GM21723 (cell line): ENCODE results near the gene TLX3.
"Not testable (repeated sequence)": the region's sequence is repeated elsewhere in the genome, so short reads cannot be mapped to it uniquely, and the experiment has no call there.

Source experiments
- ATAC-seq: cut with Tn5 transposase; IDR thresholded peaks from one replicate; pipeline ENCODE4 v1.9.1; 2021; ENCODE audit warnings: mild to moderate bottlenecking, moderate library complexity; ENCODE audit not compliant: unreplicated experiment

TLX3 gene

DNA sequence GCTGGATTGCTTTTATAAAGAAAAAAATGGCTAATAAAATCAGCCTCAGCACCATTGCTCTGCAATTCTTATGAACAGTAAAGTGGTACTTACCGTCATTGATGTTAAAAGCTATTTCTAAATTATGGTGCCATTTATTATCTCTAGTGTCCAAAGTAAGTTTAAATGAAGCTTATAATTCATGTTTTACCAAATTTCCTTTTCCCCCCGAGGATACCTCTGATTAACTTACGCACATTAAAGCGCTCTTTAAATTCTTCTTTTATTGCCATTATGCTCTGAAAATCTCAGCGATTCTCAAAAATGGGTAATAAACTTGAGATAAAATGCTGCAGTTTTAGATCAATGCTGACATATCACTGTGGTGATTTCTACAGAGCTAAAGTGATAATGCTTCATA, 13.5 kb downstream of the TLX3 start:
- ATAC-seq, result no peak

DNA sequence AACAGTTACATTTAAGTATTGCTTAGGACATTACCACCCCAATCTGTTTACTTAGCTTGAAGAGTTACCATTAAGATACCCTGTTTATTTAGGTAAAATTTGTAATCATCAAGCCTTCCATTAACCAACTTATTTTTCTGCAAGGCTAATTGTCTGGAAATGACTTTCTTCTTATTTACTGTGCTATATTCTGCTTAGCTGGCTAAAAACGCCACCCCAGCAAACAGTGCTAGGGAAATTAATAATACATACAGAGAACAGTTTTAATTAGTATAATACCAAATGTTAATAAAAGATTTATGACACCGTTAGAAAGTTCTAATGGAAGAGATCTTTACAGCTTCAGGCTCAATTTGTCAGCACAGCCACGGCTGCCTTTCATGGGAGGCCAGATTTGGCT, 14.0 kb downstream of the TLX3 start:
- no peak for ATAC-seq

DNA sequence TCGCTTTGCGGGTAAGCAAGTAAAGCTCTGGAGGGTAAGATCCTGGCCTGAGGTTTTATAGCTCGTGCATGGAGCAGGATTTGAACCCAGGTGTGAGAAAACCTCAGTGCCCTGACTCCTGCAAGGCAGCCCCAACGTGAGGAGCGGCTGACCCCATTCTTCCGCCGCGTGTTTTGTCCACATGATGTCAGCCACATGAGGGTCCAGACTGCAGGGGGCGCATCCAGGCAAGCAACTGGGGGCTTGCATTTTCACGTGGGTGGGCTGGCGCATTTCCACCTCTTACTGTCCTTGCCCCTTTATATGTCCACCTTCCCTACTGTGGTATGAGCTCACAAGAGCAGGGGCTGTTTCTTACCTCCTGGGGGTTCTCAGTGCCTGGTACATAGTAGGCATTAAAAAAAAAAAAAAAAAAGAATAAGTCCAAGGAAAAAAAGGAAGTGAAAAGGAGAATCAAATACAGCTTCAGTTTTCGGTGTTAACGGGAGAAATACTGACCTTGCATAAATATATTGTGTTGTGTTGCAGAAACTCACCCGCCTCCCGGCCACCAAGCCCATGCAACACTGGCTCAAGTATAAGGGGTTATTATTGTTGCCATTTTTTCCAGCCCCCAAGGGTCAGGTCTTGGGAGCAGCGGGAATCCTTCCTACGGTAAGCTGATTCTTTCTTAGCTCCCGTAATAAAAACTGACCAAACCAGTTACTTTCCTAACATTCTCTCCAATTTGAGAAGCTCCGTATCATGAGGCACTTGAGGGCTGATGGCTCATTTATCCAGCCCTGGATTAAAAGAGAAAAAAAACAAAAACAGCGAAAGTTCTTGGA, 15.0 kb downstream of the TLX3 start:
- no peak for ATAC-seq

DNA sequence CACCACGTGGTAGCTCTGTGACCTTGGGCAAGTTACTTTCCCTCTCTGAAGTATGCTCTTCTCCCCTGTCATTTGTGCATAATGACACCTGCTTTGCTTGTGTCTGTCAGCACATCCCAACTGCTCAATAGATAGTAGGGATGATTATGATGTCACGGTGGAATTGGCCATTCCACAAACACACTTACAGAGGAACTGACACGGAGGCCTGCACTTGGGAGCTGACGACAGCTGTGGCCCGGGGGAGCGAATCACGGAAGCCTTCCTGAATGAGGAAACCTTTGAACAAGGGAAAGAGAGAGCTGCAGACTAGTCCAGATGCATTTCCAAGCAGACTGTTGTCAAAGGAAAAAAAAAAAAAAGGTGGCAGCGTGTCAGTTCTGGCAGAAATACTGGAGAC, 21.0 kb downstream of the TLX3 start:
- no peak for ATAC-seq

DNA sequence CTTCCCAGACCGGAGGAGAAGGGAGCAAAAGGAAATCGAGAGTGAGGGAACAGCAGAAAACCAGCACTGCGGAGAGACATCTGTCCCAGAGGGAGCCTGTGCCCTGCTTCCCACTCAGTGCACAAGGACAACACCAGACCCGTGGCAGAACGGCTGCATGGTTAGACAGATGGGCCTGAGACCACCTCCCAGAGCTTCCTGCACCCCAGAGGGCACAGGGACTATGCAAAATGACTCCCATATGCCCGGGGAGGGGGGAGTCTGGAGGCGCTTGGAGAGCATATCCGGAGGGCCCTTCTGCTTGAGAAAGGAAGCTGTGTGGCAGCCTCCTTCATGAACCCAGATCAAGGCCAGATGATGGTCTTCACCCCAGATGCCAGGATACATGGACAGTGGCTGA, 26.6 kb downstream of the TLX3 start:
- ATAC-seq, result no peak

DNA sequence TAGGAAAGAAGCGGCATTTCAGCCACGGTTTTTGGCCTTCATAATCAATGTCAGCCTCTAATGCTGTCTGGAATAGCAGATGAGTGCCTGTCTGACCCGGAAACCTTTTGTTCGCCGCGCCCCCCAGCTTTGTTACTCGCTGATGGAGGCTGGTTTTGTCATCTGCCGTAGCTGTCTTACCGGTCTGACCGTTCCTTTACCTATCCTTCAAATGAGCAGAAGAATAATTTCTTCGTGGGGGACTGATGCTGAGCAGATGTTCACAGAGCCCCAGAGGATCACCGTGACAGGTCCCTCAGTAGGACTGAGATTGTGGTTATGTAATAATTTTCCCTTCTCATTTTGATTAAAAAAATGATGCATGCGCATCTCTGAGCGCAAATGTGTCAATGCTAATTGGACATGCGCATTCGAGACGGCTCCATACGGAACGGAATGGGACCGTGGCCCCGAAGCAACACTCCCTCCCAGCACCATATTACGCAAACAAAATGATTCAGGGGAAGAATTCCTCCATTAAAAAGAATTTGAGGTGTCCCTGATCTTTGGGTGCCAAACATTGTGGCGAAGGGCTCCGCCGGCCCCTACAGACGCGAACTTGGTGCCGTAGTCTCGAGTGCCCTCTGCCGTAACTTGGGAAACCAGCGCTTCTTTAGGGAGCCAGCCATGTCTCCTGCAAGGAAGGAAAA, 27.6 kb downstream of the TLX3 start:
- no peak for ATAC-seq

DNA sequence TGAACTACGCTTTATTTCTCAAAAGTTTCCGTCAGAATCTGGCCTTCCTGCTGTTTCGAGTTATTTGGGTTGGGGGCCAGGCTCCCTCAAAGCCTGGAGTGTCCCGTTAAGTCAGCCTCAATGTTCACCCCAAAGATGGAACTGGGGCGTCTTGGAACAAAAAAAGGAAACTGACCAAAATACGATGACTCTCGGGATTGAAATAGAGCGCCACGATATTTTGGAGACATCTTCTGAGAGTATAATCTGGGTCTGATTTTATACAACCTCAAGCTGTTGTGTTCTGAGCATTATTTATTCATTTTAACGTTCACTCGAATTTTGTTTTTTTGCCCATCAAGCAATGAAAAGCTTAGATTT, 28.1 kb downstream of the TLX3 start:
- ATAC-seq, result no peak

DNA sequence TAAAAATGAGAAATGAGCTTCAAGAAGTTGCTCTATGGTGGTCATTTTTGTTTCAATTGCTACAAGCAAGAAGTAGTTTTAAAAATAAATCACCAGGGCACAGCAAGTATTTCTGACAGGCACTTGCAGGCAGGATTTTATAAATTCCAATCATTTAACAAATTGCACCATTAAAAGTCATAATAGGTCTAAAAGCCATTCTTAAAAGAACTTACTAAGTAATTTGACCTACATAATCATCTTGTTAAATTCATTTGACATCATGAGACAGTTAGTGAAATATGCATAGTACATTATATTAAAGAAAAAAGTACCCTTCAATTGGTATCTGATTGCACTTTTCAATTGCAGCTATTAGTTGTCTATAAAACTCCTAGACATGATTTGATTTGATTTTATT, 31.0 kb downstream of the TLX3 start:
- no peak for ATAC-seq

DNA sequence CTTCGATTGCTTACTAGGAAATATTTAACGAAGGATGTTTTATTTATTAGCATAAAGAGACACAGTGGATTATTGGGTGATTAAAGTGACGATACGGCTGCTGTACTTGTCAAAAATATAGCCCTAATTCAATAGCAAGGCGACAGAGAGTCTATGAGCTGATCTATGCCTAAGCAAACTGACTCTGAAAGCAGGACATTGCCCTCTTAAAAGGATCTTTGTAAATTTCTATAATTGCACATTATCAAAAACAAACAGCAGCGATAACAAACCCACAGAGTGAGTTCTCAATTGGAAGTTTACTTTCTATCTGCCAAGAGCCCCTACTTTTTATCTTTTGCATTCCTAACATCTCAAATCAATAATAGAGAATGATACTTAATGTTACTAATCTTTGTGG, 31.4 kb downstream of the TLX3 start:
- no peak for ATAC-seq

DNA sequence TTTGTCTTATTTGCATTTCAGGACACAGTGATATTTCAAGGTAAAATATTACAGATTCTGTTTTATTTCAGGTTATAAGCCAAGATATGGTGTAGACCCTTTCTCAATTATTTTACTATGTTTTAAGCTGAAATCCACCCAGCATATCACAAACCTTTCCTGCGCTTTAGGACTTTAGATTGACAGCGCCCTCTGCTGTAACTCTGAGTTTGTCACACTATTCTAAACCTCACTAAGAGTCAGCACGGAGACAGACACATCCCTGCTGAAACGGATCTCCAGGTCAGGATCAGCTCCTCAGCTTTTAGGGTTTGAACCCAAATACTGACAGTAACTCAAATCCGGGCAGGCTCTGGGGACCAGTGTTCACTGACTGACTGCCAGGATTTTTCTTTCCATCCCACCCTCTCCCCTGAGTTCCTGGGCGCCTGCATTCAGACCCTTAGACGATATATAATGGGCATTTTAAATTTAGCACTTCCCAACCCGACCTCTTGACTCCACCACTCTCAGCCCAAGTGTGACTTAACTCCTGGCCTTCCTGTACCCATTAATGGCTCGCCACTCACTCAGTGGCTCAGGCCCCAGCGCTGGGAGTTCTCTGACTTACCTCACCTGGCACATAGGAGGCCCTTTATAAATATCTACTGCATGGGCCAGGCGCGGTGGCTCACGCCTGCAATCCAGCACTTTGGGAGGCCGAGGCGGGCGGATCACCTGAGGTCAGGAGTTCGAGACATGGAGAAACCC, 33.5 kb downstream of the TLX3 start:
- ATAC-seq, result peak; percentile 68

DNA sequence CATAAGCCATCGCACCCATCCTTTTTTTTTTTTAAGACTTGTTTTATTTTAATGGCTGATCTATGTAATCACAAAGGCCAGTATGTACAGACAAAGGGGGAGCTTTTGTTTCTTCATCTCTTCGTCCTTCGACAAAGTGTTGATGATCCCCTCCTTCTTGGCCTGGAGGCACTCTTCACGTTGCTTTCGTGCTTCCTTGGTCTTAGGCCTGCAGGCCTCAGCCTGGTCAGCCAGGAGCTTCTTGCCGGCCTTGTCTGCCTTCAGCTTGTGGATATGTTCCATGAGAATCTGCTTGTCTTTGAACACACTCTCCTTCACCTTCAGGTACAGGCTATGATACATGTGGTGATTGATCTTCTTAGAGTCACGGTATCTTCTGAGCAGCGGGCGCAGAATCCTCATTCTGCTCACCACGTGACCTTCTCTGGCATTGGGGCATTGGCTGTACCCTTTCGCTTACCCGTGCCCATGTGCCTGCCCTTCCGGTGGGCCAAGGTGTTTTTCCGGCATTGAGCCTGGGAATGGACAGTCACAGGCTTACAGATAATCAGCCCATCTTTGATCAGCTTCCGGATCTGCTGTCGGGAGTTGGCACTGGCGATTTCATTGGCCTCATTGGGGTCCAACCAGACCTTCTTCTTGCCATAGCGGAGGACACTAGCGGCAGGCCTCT, 36.0 kb downstream of the TLX3 start:
- no peak for ATAC-seq

DNA sequence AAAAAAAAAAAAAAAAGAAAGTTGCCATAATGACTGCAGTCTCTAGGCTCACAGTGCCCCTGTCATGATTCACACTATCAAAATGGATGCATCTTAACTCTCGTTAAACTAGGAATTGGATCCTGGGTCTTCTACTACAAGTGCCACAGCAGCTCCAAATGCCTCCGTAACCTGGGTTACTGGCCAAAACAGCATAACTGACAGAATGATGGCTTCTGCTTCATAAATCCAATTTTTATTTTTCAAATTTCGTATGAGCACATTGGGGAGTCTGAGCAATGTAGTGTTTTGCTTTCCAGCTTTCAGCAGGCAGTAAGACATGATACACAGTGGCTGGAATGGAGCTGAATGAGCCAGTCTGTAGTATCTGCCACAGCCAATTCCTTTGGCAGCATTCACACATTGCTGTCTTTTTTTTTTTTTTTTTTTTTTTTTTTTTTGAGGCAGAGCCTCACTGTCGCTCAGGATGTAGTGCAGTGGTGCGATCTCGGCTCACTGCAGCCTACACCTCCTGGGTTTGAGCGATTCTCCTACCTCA, 42.6 kb downstream of the TLX3 start:
- ATAC-seq, result no peak

DNA sequence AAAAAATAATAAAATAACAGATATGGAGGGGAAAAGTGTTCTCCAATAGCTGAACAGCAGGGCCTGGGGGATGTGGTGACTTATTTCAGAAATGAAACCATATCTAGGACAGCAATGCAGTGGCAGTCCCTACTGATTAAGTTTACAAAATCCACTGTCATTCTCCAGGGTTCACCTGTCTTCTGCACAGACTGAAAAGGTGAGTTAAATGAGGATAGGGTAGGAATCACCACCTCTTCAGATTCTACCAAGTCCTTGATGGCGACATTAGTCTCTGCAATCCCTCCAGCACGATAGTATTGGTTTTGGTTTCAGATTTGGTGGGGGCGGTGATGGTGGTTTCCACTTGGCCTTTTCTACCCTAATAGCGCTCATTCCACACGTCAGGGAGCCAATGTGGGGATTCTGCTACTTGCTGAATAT, 46.3 kb downstream of the TLX3 start:
- peak; percentile 97 for ATAC-seq

DNA sequence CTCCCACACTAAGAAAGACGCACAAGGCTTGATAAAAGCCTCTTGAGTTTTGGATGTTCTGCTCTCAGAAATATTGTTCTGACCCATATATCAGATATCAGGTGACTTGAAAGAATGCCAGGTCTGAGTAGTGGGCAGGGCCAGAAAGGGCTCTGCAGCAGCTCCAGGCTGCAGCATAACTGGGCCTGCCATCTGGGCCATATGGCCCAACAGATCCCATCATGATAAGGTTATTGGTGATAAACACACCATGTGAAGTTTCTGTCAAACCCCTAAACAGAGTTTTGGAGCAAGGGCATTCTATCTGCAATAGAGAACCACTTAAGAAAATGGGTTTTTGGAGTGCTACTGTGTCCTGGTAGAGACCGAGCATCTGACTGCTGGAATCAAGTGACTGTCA, 48.8 kb downstream of the TLX3 start:
- ATAC-seq, result no peak

DNA sequence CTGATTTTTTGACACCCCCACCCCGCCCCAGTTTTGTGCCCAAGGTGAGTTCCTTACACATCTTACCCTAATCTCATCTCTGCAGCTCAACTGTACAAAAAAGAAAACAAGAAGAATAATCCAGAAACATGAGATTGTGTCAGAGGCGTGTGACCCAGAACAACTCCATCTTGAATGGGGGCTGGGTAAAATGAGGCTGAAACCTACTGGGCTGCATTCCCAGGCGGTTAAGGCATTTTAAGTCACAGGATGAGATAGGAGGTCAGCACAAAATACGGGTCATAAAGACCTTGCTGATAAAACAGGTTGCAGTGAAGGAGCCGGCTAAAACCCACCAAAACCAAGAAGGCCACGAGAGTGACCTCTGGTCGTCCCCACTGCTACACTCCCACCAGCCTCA, 52.1 kb downstream of the TLX3 start:
- not testable (repeated sequence) for ATAC-seq
